Mesodermal cell (in vitro differentiated cells): Measurements from ENCODE around the gene SYNDIG1.

ENCODE experiments used
- H3K27ac ChIP-seq: 2 replicates; pipeline ENCODE4 v1.7.0; 2013; ENCODE audit warnings: mild to moderate bottlenecking, low read depth, low read length, moderate library complexity; ENCODE audit not compliant: severe bottlenecking
- H3K36me3 ChIP-seq: 2 replicates; pipeline ENCODE4 v1.7.1; 2013; ENCODE audit warnings: mild to moderate bottlenecking, low read length, moderate library complexity; ENCODE audit not compliant: control insufficient read depth, insufficient read depth
- H3K4me1 ChIP-seq: one replicate; pipeline ENCODE4 v1.7.1; 2013; ENCODE audit warnings: mild to moderate bottlenecking, low read length; ENCODE audit not compliant: insufficient read depth, control insufficient read depth, poor library complexity, severe bottlenecking
- H3K4me3 ChIP-seq: 2 replicates; pipeline ENCODE4 v1.7.0; 2013; ENCODE audit warnings: low read length, control low read depth, mild to moderate bottlenecking; ENCODE audit not compliant: insufficient read depth, poor library complexity, severe bottlenecking; ENCODE audit errors: extremely low read depth
- H3K9me3 ChIP-seq: 2 replicates; pipeline ENCODE4 v1.7.1; 2013; ENCODE audit warnings: mild to moderate bottlenecking, low read length, moderate library complexity; ENCODE audit not compliant: control insufficient read depth
- WGBS, 2 experiments: methylation state at CpG; one replicate each; pipeline ENCODE4 v1.1.5; 2013; ENCODE audit warnings: missing lambda C conversion rate in 2 of 2; ENCODE audit not compliant: insufficient coverage in 2 of 2; 5-methylcytosine and 5-hydroxymethylcytosine counted together

The SYNDIG1 gene

GRCh38 chr20:24459733-24460132, 9.7 kb upstream of the SYNDIG1 start:
- no peaks in the 10 kb centered on the region for H3K36me3 ChIP-seq
- H3K4me1 ChIP-seq, result no peaks in the 10 kb centered on the region
- no peak overlapping the region for H3K27ac ChIP-seq
- no peak overlapping the region for H3K4me3 ChIP-seq
- no peaks in the 10 kb centered on the region for H3K9me3 ChIP-seq
- 67 to 90% methylated on average over 2 of the region's 2 CpGs for WGBS, 2 experiments

- Histone ChIP-seq H3K36me3 (no peaks in the 10 kb centered on the region), H3K4me3 (no peak overlapping the region), H3K4me1 (no peaks in the 10 kb centered on the region), H3K27ac (no peak overlapping the region), H3K9me3 (no peaks in the 10 kb centered on the region)
- WGBS, 2 experiments, result 82 to 90% methylated on average over 3 of the region's 7 CpGs
Observed at GRCh38 chr20:24460712-24461111, 8.7 kb upstream of the SYNDIG1 start.

GRCh38 chr20:24461848-24462247, 7.6 kb upstream of the SYNDIG1 start:
- Histone ChIP-seq H3K4me3 (no peak overlapping the region), H3K4me1 (no peaks in the 10 kb centered on the region), H3K9me3 (no peaks in the 10 kb centered on the region), H3K36me3 (no peaks in the 10 kb centered on the region), H3K27ac (no peak overlapping the region)
- WGBS, 2 experiments, result 83 to 84% methylated on average over 3 of the region's 3 CpGs

GRCh38 chr20:24462460-24463010, 6.9 kb upstream of the SYNDIG1 start:
- no peak overlapping the region for H3K4me3 ChIP-seq
- no peaks in the 10 kb centered on the region for H3K36me3 ChIP-seq
- no peak overlapping the region for H3K27ac ChIP-seq
- WGBS, 2 experiments, result 39 to 44% methylated on average over 2 to 3 of the region's 4 CpGs
- no peaks in the 10 kb centered on the region for H3K4me1 ChIP-seq
- no peaks in the 10 kb centered on the region for H3K9me3 ChIP-seq

- Histone ChIP-seq H3K9me3 (no peaks in the 10 kb centered on the region), H3K4me1 (peaks cover 3% of the 10 kb centered on the region), H3K36me3 (no peaks in the 10 kb centered on the region), H3K27ac (no peak overlapping the region), H3K4me3 (no peak overlapping the region)
- 88 to 92% methylated on average over 2 of the region's 3 CpGs for WGBS, 2 experiments
Observed at GRCh38 chr20:24465159-24465558, 4.3 kb upstream of the SYNDIG1 start.

- Histone ChIP-seq H3K4me1 (peaks cover 7% of the 10 kb centered on the region), H3K4me3 (no peak overlapping the region), H3K36me3 (no peaks in the 10 kb centered on the region), H3K27ac (no peak overlapping the region), H3K9me3 (no peaks in the 10 kb centered on the region)
- 82 to 93% methylated on average over 2 to 3 of the region's 3 CpGs for WGBS, 2 experiments
Observed at GRCh38 chr20:24465730-24466129, 3.7 kb upstream of the SYNDIG1 start.

- Histone ChIP-seq H3K9me3 (no peaks in the 10 kb centered on the region), H3K36me3 (no peaks in the 10 kb centered on the region), H3K4me1 (peaks cover 7% of the 10 kb centered on the region), H3K27ac (no peak overlapping the region), H3K4me3 (peak overlapping the region; percentile 48)
- WGBS, 2 experiments, result 30 to 32% methylated on average over 18 to 19 of the region's 23 CpGs
Observed at GRCh38 chr20:24468401-24469115, 871 bp upstream of the SYNDIG1 start.

GRCh38 chr20:24469894-24470745, 691 bp downstream of the SYNDIG1 start:
- WGBS, 2 experiments, result 0% methylated on average over 34 to 38 of the region's 62 CpGs
- Histone ChIP-seq H3K4me1 (peaks cover 7% of the 10 kb centered on the region), H3K4me3 (peak overlapping the region; percentile 48), H3K27ac (no peak overlapping the region), H3K36me3 (no peaks in the 10 kb centered on the region), H3K9me3 (no peaks in the 10 kb centered on the region)

- Histone ChIP-seq H3K9me3 (no peaks in the 10 kb centered on the region), H3K36me3 (no peaks in the 10 kb centered on the region), H3K4me3 (peak overlapping the region; percentile 48), H3K4me1 (peaks cover 7% of the 10 kb centered on the region), H3K27ac (no peak overlapping the region)
- 0 to 2% methylated on average over 37 to 39 of the region's 56 CpGs for WGBS, 2 experiments
Observed at GRCh38 chr20:24470746-24471582, 1.5 kb downstream of the SYNDIG1 start.

GRCh38 chr20:24472426-24472825, 3.0 kb downstream of the SYNDIG1 start:
- no peaks in the 10 kb centered on the region for H3K9me3 ChIP-seq
- WGBS, 2 experiments, result 73% methylated on average over 1 of the region's 3 CpGs; no CpG with 5 or more reads in 1 of the 2 experiments
- H3K4me3 ChIP-seq, result no peak overlapping the region
- peaks cover 7% of the 10 kb centered on the region for H3K4me1 ChIP-seq
- no peak overlapping the region for H3K27ac ChIP-seq
- H3K36me3 ChIP-seq, result no peaks in the 10 kb centered on the region
